SK-N-MC (cell line): ENCODE data around the gene HDHD2.

Experiments
- EZH2 ChIP-seq: fragments of 200-600 bp; sonication (generic); IDR thresholded peaks from one replicate; pipeline ENCODE4 v1.6.1; 2017; ENCODE audit warnings: antibody characterized with exemption
- POLR2AphosphoS5 ChIP-seq: IDR thresholded peaks from 2 replicates; pipeline ENCODE4 v1.6.1; 2012; ENCODE audit warnings: mild to moderate bottlenecking, low read depth, low read length, borderline replicate concordance

GRCh38 chr18:47180765-47181164 is 30.5 kb upstream of the HDHD2 start:
- TF ChIP-seq EZH2 (no peak), POLR2AphosphoS5 (no peak)
